ENCODE measurements around the gene COA5.

The COA5 gene

DNA sequence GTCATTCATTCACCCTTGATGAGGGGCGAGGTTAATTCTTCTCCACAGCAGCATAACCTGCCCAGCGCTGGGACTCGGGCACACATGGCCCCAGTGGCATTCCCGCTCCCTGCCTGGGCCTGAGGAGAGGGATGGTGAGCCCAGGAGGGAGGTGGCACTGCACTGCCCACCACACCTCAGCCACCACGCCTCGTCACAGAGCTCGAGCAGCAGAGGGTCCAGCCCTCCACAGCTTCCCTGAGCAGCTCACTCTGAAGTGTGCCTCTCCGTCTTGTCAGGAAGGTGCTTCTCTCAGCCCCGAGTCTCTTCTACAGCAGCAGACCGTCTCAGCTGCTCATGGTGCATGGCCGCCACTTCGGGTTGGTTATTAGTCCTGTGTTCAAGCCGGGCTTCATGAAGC lies 34.9 kb downstream of the COA5 start:
- no peak for DNase-seq (ENCODE audit: low read depth, low spot score)
- H3K27ac ChIP-seq = no peak overlapping the region

DNA sequence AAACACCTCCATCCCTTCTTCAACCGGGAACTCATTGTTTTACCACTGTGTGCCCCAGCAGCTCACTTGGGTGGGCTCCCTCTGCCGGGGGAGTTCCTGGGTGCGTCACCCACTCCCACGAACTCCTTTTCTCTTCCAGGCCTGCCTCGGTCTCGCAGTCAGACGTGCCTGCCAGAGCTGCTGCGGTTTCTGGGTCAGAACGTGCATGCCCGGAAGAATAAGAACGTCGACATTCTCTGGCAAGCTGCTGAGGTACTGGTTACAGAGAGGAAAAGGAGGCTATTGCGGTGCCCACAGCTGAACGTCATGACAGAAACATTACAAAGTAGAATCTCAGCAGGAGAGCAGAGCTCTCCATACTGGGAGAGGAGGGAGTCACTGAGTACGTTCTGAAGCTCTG lies 35.6 kb downstream of the COA5 start:
- H3K27ac ChIP-seq = no peak overlapping the region
- no peak for DNase-seq (ENCODE audit: low read depth, low spot score)

DNA sequence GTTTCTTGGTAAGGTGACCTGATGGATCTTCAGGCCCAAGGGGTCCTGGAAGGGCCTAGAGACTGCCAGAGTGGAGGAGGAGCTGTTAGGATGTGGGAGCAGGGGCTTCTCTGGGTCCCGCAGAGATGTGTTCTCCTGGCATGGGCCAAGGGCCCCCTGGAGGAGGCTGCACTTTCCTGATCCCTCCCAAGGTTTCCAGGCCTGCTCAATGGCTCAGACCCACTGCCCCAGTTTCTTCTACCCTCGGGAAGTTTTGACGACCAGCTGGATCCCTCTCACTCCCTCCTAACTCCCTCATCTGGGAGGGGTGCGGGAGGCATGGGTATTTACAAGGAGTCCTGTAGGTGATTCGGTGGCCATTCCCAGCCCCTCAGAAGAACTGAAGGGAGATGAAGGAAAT lies 36.1 kb downstream of the COA5 start:
- DNase-seq (ENCODE audit: low read depth, low spot score) = no peak
- no peak overlapping the region for H3K27ac ChIP-seq

DNA sequence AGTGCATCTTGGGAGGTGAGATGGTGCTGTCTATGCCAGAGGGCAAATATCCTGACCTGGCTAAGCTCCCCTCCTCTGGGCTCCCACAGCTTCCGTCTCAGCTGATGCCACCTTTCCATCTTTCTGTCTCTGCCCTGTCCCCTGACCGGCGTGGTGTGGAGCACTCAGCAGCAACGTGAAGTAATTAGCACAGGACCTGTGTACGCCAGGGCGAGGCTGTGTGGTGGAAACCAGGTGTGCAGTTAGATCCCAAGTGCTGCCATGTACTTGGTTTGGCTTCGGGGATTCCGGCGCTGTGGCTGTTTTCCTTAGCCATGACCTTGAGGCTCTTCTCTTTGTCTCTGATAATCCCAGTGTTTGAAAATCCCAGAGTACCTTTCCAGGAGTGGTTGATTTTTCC lies 36.5 kb downstream of the COA5 start:
- DNase-seq (ENCODE audit: low read depth, low spot score) = no peak
- no peak overlapping the region for H3K27ac ChIP-seq

DNA sequence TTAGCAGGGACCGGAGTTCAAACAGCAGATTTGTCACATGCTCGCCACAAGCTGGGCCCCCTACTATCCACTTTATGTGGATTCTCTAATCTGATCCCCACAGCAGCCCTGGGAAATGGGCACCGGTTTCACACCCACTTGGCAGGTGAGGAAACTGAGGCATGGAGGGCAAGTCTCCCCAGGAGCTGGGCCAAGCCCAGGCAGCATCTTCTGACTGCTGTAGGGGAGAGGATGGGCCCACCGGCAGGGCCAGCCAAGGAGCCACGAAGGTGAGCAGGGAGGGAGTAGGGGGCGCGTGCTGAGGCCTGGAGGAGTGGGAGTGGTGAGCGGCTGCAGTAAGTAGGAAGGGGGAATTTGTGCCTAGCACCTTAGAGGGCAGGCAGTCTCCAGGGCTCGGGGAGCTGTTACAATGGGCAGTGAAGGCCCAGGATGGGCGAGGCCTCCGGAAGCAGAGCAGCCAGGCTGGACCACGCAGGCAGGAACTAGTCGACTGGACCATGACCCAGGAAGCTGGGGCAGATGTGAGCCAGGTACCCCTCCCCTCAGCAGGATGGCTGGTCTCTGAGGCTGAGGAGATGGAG lies 37.1 kb downstream of the COA5 start:
- no peak for DNase-seq (ENCODE audit: low read depth, low spot score)
- H3K27ac ChIP-seq = no peak overlapping the region

DNA sequence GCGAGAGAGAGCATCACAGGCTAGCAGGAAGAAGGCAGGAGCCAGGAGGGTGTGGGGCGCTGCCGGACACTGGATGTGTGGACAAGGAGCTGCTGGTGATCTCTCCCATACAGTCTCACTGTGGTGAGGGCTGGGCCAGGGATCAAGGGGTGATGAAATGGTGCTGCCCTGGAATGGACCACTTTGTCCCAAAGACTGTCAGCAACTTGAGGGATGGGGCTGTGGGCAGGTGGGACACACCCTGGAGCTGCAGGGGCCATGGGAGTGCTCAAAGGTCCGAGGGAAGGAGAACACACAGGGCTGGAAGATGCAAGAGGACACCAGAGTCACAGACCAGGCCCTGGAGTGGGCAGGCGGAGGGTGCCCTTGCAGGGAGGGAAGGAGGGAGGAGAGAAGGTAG lies 38.0 kb downstream of the COA5 start:
- DNase-seq (ENCODE audit: low read depth, low spot score) = no peak
- H3K27ac ChIP-seq = no peak overlapping the region

DNA sequence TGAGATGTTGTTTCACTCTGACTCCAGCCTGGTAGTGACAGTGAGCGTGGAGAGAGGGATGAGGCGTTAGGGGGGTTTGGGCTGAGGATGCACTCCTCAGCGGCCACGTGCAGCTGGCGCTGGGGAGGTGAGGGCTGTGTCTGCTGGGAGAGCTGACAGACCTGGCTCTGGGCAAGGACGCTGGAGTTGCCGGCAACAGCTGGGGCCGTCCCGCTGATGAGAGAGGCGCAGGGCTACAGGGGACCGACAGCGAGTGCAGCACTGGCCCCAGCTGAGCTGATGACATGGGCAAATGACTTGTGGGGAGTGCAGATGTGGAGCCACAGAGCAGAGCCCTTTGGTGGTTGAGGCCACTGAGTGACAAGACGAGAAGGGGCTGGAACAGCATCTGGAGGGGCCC lies 38.4 kb downstream of the COA5 start:
- no peak overlapping the region for H3K27ac ChIP-seq
- no peak for DNase-seq (ENCODE audit: low read depth, low spot score)

DNA sequence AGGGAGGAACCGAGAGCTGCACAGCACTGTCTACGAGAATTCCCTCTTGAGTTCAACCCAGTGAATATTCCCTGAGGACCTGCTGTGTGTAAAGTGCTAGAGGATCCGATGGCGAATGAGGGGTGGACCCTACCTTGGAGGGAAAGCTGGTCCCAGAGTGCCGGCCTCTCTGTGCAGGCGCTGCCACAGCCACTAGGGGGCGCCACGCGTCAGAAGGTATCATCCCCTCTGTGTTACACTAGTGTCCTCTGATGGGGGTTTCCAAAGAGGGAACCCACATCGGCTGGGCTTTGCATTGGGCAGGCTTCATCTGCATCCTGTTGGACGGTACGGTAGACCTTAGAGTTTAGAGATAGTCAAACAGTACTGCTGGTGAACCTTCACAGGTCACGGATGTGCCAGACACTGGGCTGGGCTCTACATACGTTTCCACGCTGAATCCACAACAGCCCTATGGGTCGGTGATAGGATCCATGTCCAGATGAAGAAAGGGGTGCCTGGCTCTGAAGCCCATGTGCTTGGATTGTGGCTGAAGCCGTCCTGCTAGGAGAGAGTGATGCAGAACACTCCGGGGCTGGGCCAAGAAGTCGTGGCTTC lies 39.0 kb downstream of the COA5 start:
- no peak for DNase-seq (ENCODE audit: low read depth, low spot score)
- peak overlapping the region; percentile 66 for H3K27ac ChIP-seq

DNA sequence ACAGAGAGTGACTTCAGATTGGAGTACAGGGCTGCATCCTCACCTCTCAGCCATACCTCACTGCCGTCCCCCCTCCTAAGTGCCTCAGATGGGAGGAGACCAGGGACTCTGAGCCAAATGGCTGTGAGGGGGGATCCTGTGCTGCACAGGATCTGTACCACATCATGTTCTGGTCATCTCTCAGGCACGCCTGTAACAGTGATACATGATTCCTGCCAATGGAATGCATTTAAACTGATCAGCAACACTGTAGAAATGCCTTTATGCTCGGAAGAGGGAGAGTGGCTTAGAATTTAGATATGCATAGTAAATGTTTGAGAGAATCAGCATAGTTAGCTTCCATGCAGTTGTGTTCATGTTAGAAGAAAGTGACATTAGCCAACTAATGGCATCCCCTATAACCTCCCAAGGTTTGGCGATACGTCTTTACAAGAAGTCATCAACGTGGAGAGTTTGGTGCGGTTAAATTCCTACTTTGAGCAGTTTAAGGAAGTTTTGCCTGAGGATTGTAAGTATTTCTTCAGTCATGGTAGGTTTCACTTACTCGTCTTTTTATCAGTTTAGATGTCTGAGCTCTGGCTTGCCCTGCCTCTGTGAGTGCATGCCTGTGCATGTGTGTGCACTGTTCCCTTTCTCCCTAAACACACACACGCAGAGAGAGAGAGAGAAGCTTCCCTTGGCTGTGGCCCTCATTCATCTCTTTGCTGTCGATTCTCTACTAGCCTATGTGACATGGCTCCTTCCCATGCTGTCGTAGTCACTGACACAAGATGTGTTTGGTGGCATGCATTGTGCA lies 40.0 kb downstream of the COA5 start:
- peak overlapping the region; percentile 66 for H3K27ac ChIP-seq
- peak; percentile 12 for DNase-seq (ENCODE audit: low read depth, low spot score)

DNA sequence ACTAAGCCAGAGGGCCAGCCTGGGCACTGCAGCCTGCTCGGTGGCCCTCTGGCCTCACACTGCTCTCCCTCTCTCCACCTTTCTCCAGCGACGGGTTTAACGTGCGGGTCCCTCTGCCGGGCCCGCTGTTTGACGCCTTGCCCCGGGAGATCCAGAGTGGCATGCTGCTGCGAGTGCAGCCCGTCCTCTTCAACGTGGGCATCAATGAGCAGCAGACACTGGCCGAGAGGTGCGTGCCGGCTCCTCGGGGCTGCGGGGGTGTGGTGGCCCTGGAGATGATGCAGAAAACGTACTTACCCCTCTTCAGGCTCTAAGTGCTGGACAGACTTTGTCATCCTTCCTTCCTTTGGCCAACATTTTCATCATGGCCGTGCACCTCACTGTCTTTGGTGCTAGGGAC lies 42.4 kb downstream of the COA5 start:
- no peak for DNase-seq (ENCODE audit: low read depth, low spot score)

DNA sequence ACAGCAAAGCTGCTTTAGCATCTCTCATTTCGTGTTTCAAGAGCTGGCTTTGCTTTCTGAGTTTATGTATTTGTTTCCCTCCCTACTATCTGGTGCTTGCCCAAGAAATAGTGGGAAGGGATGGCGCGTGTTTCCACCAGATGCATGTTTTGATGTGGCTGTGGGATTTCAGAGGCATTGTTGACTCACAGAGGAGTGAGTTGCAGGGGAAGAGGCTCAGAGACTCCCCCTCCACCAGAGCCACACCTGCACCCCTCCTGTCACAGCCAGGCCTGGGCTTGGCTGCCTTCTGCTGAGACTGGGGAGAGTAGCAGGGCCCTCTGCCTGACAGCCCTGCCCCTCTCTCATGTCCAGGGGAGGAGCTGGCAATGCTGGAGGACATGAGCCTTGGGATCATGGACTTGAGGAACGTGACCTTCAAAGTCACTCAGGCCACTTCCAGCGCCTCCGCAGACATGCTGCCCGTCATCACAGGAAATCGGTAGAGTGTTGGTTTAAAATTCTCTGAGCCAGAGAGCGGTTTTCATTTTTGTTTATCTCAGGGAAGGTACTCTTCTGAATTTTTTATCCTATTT lies 42.9 kb downstream of the COA5 start:
- no peak overlapping the region for H3K27ac ChIP-seq
- DNase-seq (ENCODE audit: low read depth, low spot score) = no peak

More for the DNA sequence above, 42.4 kb downstream of the COA5 start:
- H3K27ac ChIP-seq = no peak overlapping the region

DNA sequence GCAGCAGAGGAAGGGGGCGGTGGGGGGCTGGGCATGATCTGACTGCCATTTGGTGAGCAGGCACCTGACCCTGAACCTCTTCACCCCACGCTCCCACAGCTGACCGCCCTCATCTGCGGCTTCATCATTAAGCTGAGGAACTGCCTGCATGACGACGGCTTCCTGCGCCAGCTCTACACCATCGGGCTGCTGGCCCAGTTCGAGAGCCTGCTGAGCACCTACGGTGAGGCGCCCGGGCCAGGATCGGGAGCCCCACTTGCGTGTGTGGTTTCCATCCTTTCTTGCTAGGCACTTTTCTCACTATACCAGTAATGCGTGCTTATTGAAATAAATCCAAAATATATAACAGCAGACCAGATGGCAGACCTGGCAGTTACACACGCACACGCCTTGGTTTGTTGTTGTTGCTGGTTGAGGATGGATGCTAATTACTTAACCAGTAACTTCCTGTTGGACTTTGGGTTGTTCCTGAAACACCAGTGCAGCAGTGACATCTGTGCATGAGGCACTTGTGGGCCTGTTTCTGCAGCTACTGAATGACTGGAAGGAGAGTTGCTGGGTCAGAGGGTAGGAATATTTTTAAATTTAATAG lies 43.7 kb downstream of the COA5 start:
- DNase-seq (ENCODE audit: low read depth, low spot score) = no peak
- no peak overlapping the region for H3K27ac ChIP-seq

DNA sequence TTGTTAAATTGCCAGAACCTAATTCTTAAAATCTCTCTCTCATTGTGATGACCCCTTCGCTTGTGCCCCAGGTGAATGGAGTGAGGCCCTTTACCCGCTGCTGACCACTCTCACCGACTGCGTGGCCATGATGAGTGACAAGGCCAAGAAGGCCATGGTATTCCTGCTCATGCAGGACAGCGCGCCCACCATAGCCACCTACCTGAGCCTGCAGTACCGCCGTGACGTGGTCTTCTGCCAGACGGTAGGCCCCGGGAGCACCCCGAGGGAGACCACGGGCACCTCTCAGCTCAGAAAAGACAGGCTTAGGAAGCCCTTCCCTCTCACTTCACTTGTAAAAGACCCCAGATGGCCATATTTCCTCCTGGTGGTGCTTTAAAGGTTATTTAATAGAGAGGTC lies 44.9 kb downstream of the COA5 start:
- H3K27ac ChIP-seq = no peak overlapping the region
- DNase-seq (ENCODE audit: low read depth, low spot score) = no peak

DNA sequence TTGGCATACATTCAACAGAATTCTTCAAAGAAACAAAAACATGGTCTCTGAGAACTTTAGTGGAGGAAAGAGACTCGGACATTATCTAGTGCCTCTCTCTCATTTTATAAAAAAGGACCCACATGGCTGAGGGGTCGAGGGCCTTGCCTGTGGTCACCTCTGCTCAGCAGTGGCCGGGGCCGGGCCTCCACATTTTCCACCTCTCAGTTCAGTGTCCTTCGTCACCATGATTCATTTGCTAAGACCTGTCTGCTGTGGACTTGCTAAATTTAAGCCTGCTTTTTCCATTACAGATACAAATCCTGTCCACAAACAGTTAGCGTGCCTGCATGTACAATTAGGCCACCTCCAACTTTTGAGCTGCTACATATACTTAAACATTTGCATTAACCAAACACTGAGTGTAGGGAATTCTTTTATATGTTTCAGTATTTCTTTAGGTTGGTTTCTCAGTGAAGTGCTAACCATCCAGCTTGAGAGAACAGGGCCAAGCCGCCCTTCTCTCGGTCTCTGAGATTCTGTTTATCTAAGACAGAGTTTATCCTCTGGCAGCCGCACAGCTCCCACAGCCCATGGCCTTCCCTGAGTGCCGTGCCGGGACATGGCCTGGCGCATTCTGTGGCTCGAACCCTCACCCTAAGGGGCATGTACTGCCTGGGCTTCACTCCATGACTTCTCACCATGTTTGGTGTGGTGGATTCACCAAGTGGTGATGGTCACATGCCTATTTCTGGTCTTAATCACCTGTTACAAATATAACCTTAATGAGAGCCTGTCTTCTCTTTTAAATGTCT lies 46.2 kb downstream of the COA5 start:
- no peak overlapping the region for H3K27ac ChIP-seq
- no peak for DNase-seq (ENCODE audit: low read depth, low spot score)

DNA sequence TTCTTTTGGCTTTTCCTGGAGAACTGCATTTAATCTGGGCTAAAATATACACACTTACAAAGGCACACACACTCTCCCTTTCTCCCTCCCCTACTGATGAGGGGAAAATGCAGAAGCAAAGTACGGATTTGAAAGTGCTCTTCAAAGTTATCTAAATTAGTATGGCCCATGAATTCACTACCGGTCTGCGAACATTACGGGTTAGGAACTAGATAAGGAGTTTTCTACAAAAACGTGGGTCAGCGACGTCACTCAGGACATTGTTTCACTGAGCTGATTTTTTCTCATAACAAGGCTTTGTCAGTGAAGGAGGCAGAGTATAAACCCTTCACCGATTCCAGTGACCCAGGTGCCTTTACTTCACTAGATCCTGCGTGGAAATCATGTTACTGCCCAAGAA lies 47.3 kb downstream of the COA5 start:
- no peak overlapping the region for H3K27ac ChIP-seq
- no peak for DNase-seq (ENCODE audit: low read depth, low spot score)

DNA sequence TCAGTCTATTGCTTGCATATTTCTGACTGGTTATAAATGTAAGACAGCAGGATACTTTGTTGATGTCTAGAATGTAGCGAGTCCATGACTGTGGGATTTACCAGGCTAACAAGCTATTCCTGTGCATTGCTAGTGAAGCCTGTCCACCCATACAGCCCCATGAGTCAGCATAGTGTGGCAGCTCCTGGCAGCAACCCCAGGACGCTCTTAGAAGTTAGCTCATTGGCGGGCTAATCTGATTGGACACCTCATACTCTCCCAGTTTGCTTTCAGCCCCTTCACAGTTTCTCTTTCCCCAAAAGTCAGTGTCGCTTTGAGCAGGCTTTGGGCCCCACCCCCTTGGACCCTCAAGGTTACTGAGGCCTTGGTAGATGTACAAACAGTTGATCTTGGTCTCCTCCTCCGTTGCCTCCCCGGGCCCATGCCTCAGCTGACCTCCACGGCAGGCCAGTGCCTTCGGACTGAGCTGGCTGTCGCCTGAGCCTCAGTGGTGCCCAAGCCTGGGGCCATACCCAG lies 48.0 kb downstream of the COA5 start:
- peak; percentile 60 for DNase-seq (ENCODE audit: low read depth, low spot score)
- no peak overlapping the region for H3K27ac ChIP-seq

DNA sequence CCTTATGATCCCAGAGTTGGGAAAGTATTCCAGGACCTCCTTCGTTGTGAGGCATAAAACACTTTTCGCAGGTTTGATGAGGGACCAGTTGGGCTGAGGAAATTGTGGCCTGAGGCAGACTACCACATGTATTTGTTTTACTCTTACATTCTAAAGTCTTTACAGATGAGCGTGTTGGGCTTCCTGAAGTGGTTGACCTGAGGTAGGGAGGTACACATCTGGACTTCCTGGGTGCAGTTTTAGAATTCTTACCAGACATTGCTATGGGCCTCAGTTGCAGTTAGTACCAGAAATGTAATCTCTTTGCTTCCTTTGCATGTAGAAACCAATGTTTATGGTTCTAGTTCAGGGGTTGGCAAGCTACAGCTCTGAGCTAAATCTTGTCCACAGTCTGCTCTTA lies 48.7 kb downstream of the COA5 start:
- no peak overlapping the region for H3K27ac ChIP-seq
- no peak for DNase-seq (ENCODE audit: low read depth, low spot score)

DNA sequence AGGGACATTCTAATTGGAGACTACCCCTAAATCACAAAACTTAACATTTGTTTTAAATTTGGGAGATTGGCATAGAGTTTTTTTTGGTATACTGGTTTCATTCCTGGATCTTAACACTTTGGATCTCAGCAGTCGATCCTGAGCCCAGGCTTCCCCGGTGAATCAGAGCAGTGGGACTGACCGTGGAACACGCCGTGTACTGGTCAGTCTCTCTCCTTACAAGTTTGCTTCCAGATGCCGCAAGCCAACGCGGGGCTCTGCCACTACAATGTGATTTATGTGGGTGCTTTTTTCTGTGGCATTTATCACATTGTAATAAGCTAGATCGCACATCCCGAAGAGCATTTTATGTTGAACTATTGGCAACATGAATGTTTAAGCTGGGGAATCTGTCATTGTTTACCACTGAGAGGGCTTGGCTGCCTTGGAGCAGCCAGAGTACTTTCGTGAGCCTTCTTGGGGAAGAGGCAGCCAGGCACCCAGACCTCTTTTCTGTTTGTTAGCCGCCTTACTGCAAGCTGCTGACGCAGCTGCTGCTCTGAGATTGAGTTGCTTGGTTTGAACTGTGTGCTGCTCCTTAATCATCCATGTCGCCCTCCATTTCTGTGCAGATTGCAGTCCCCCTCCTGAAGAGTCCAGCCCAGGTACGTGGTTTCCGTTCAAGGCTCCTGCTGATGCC lies 49.3 kb downstream of the COA5 start:
- H3K27ac ChIP-seq = no peak overlapping the region
- DNase-seq (ENCODE audit: low read depth, low spot score) = no peak

DNA sequence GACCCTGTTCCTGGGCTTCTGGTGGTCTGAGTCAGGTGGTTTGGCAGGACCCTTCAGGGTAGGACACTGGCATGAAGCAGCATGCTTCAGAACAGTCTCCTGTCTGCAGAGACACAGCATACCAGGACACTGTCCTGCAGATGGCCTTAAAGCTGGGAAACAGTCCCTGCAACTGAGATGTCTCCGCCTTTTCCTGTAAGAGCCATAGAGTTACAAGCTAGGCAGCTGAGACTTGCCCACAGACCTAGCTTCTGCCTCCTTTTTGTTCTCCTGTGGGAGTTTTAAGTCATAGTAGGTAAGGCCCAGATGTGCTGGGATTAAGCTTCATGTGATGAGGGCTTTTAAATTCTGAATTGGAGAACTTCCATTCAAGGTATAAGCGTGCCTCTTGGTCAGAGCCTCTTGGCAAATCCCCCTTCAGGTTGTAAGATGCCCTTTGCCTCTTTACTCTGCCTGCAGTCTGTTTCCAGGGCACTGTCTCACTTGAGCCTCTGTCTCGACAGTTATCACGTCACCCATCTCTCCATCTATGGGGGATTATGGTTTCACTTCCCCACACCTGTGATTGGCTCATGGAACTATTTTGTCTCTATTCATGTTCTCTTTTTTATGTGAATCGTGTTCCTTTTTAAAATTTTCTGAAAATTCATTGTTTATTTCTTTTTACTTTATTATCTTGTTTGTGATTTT lies 51.8 kb downstream of the COA5 start:
- H3K27ac ChIP-seq = no peak overlapping the region
- DNase-seq (ENCODE audit: low read depth, low spot score) = no peak

All from epithelial cell of prostate (primary cell).